T-cell (primary cell): ENCODE measurements around the gene MYPOP. TPM values are rescaled to one million over a fixed set of nuclear protein-coding genes. Genes with fewer than 3 reads are reported as not detected.

Experiments used
- ATAC-seq, 4 experiments: fragments of 200-7000 bp in 3 of 4; fragments of 150-1000 bp in 1 of 4; cut with Tn5 transposase; replicated peaks in 1 of 4; 1 replicate in 3 of 4; 2 replicates in 1 of 4; pipeline ENCODE4 v1.10.0; 2021; ENCODE audit warnings: moderate library complexity in 3 of 4, mild to moderate bottlenecking in 2 of 4, moderate number of reproducible peaks in 1 of 4
- CTCF ChIA-PET, 2 donors: fragments of 300-600 bp; sonication (Branson Sonifier 250); formaldehyde crosslinking; loops; one replicate each; lab custom pipeline; 2022; ENCODE audit warnings: antibody characterized with exemption in 2 of 2; lab: Charles Lee
- POLR2A ChIA-PET, 2 donors: fragments of 300-600 bp; sonication (Branson Sonifier 250); formaldehyde crosslinking; loops; one replicate each; lab custom pipeline; 2022; ENCODE audit warnings: antibody characterized with exemption in 2 of 2; lab: Charles Lee
- DNase-seq, 35 experiments: peaks; one replicate each; pipeline versions ENCODE4 v3.0.0 to v3.0.0-alpha.2; 2013 to 2023
- H3K27ac ChIP-seq: one replicate; pipeline ENCODE4 v1.5.1; 2013; ENCODE audit warnings: low read length
- H3K27me3 ChIP-seq, 2 experiments: replicated peaks in 1 of 2; 1 replicate in 1 of 2; 2 replicates in 1 of 2; pipeline versions ENCODE4 v1.6.1 to v1.7.0; 2013; ENCODE audit warnings: low read length in 1 of 2, mixed read lengths in 1 of 2; ENCODE audit not compliant: control insufficient read depth in 2 of 2, insufficient read depth in 2 of 2; ENCODE audit errors: extremely low read depth in 1 of 2
- H3K36me3 ChIP-seq, 2 donors: 1 replicate in 1 of 2; 2 replicates in 1 of 2; pipeline versions ENCODE4 v1.6.1 to v1.7.0; 2013; ENCODE audit warnings: low read length in 1 of 2; ENCODE audit not compliant: control insufficient read depth in 2 of 2, insufficient read depth in 1 of 2; ENCODE audit errors: extremely low read depth in 1 of 2
- H3K4me1 ChIP-seq, 2 experiments: 1 replicate in 1 of 2; 2 replicates in 1 of 2; pipeline versions ENCODE4 v1.6.1 to v1.7.0; 2013; ENCODE audit warnings: low read length in 2 of 2, mixed read lengths in 1 of 2; ENCODE audit not compliant: insufficient read depth in 2 of 2, control insufficient read depth in 1 of 2; ENCODE audit errors: extremely low read depth in 1 of 2
- H3K4me3 ChIP-seq, 2 donors: 1 replicate in 1 of 2; 2 replicates in 1 of 2; pipeline versions ENCODE4 v1.5.1 to v1.7.0; 2013; ENCODE audit warnings: mild to moderate bottlenecking in 2 of 2, low read length in 1 of 2, moderate library complexity in 1 of 2; ENCODE audit not compliant: control insufficient read depth in 1 of 2; ENCODE audit errors: extremely low read depth in 1 of 2
- H3K9me3 ChIP-seq: 2 replicates; pipeline ENCODE4 v1.7.0; 2013
- H3K27ac Mint-ChIP-seq, 2 donors: one replicate each; pipeline ENCODE4 v1.8.0; 2020 to 2021; ENCODE audit warnings: mild to moderate bottlenecking in 2 of 2, mixed read lengths in 2 of 2
- H3K27me3 Mint-ChIP-seq, 2 donors: one replicate each; pipeline ENCODE4 v1.8.0; 2021 to 2022; ENCODE audit warnings: mixed read lengths in 2 of 2
- H3K36me3 Mint-ChIP-seq: one replicate; pipeline ENCODE4 v1.8.0; 2021; ENCODE audit warnings: mixed read lengths
- H3K4me1 Mint-ChIP-seq, 3 donors: one replicate each; pipeline ENCODE4 v1.8.0; 2020 to 2022; ENCODE audit warnings: mixed read lengths in 3 of 3, mild to moderate bottlenecking in 1 of 3
- H3K4me3 Mint-ChIP-seq, 3 donors: one replicate each; pipeline ENCODE4 v1.8.0; 2020 to 2022; ENCODE audit warnings: mild to moderate bottlenecking in 3 of 3, mixed read lengths in 3 of 3, moderate library complexity in 3 of 3
- H3K9me3 Mint-ChIP-seq, 3 donors: one replicate each; pipeline ENCODE4 v1.8.0; 2020 to 2022; ENCODE audit warnings: mixed read lengths in 3 of 3
- WGBS: methylation state at CpG from one replicate; pipeline ENCODE4 v1.1.5; 2013; ENCODE audit warnings: missing lambda C conversion rate; ENCODE audit not compliant: insufficient coverage; 5-methylcytosine and 5-hydroxymethylcytosine counted together
- total RNA-seq, 35 experiments: library from RNA in 6 of 35; stranded (reverse) in 6 of 35; fragments of 120-200 nt in 1 of 35; gene quantifications; one replicate each; pipeline versions ENCODE4 v1.2.1 to v1.2.4 and lab custom pipeline; 2013 to 2026

MYPOP gene
- total RNA-seq, 5 donors from 2014 or later (not counting 1 experiment from before 2014, with no cell fraction given): 7.3 to 17.5 (median 16.9) TPM

GRCh38 chr19:45935267-45935666, 32.9 kb upstream of the MYPOP start:
- WGBS: 75% methylated on average over 17 of the region's 19 CpGs
- POLR2A ChIA-PET: no interaction called here
- Histone ChIP-seq H3K4me1 (no peaks in the 10 kb centered on the region), H3K27ac (no peak overlapping the region), H3K4me3 (no peak overlapping the region), H3K27me3 (peaks cover 5 to 68% of the 10 kb centered on the region in 2 experiments), H3K36me3 (no peaks in the 10 kb centered on the region), H3K9me3 (no peaks in the 10 kb centered on the region)
- DNase-seq (no peak), ATAC-seq (no peak)
- CTCF ChIA-PET: no interaction called here
- Mint-ChIP-seq H3K9me3 (no peaks in the 10 kb centered on the region), H3K4me3 (no peak overlapping the region), H3K27me3 (peaks cover 39 to 63% of the 10 kb centered on the region in 2 donors), H3K36me3 (no peaks in the 10 kb centered on the region), H3K4me1 (peaks cover 0 to 2% (median 0%) of the 10 kb centered on the region in 3 donors), H3K27ac (no peak overlapping the region)

GRCh38 chr19:45934551-45935230, 32.3 kb upstream of the MYPOP start:
- no peak overlapping the region for H3K4me3 Mint-ChIP-seq
- no peak for DNase-seq
- H3K27me3 ChIP-seq: peaks cover 5 to 65% of the 10 kb centered on the region in 2 experiments
- no peak overlapping the region for H3K4me3 ChIP-seq
- H3K27me3 Mint-ChIP-seq: peaks cover 39 to 60% of the 10 kb centered on the region in 2 donors
- H3K36me3 Mint-ChIP-seq: no peaks in the 10 kb centered on the region
- H3K27ac Mint-ChIP-seq: no peak overlapping the region
- H3K36me3 ChIP-seq: no peaks in the 10 kb centered on the region
- no peaks in the 10 kb centered on the region for H3K4me1 ChIP-seq
- no peaks in the 10 kb centered on the region for H3K9me3 Mint-ChIP-seq
- ChIA-PET POLR2A (interaction anchor here in 1 of 2 donors (0.6 kb wide), 1 partner anchor 13 kb away, joined by 3 read pairs; no protein-coding TSS in a partner anchor), CTCF (interaction anchor here in 1 of 2 donors (0.6 kb wide), 1 partner anchor 56 kb away, joined by 5 read pairs; no protein-coding TSS in a partner anchor)
- no peaks in the 10 kb centered on the region for H3K9me3 ChIP-seq
- 33% methylated on average over 3 of the region's 19 CpGs for WGBS
- ATAC-seq: no peak
- H3K27ac ChIP-seq: no peak overlapping the region
- peaks cover 0 to 2% (median 0%) of the 10 kb centered on the region in 3 donors for H3K4me1 Mint-ChIP-seq

- Histone ChIP-seq H3K9me3 (no peaks in the 10 kb centered on the region), H3K4me3 (no peak overlapping the region), H3K27me3 (peaks cover 2 to 58% of the 10 kb centered on the region in 2 experiments), H3K36me3 (no peaks in the 10 kb centered on the region), H3K4me1 (no peaks in the 10 kb centered on the region), H3K27ac (no peak overlapping the region)
- WGBS: 59% methylated on average over 6 of the region's 9 CpGs
- no peaks in the 10 kb centered on the region for H3K36me3 Mint-ChIP-seq
- POLR2A ChIA-PET: no interaction called here
- no peak overlapping the region for H3K27ac Mint-ChIP-seq
- peaks cover 31 to 52% of the 10 kb centered on the region in 2 donors for H3K27me3 Mint-ChIP-seq
- no peaks in the 10 kb centered on the region for H3K4me1 Mint-ChIP-seq
- H3K9me3 Mint-ChIP-seq: no peaks in the 10 kb centered on the region
- ATAC-seq (no peak), DNase-seq (no peak)
- CTCF ChIA-PET: interaction anchor here in 1 of 2 donors (0.6 kb wide), 1 partner anchor 55 kb away, joined by 5 read pairs; no protein-coding TSS in a partner anchor
- H3K4me3 Mint-ChIP-seq: no peak overlapping the region
These were observed 31.3 kb upstream of the MYPOP start for GRCh38 chr19:45933759-45934158.

GRCh38 chr19:45931055-45931454, 28.6 kb upstream of the MYPOP start:
- ChIA-PET POLR2A (no interaction called here), CTCF (no interaction called here)
- no peak overlapping the region for H3K4me3 Mint-ChIP-seq
- ATAC-seq: no peak
- DNase-seq: no peak
- H3K9me3 Mint-ChIP-seq: no peaks in the 10 kb centered on the region
- peaks cover 7 to 10% (median 10%) of the 10 kb centered on the region in 3 donors for H3K4me1 Mint-ChIP-seq
- Histone ChIP-seq H3K27me3 (peaks cover 0 to 43% of the 10 kb centered on the region in 2 experiments), H3K36me3 (no peaks in the 10 kb centered on the region), H3K27ac (no peak overlapping the region), H3K9me3 (no peaks in the 10 kb centered on the region), H3K4me3 (no peak overlapping the region), H3K4me1 (peaks cover 0 to 9% of the 10 kb centered on the region in 2 experiments)
- WGBS: no CpG with 5 or more reads among the region's 3 CpGs
- peaks cover 18 to 34% of the 10 kb centered on the region in 2 donors for H3K27me3 Mint-ChIP-seq
- H3K27ac Mint-ChIP-seq: no peak overlapping the region
- H3K36me3 Mint-ChIP-seq: no peaks in the 10 kb centered on the region

- Mint-ChIP-seq H3K4me1 (peaks cover 7 to 10% (median 10%) of the 10 kb centered on the region in 3 donors), H3K36me3 (no peaks in the 10 kb centered on the region), H3K4me3 (no peak overlapping the region), H3K27ac (no peak overlapping the region), H3K9me3 (no peaks in the 10 kb centered on the region), H3K27me3 (peaks cover 5 to 20% of the 10 kb centered on the region in 2 donors)
- Histone ChIP-seq H3K4me3 (no peak overlapping the region), H3K36me3 (no peaks in the 10 kb centered on the region), H3K9me3 (no peaks in the 10 kb centered on the region), H3K4me1 (peaks cover 0 to 9% of the 10 kb centered on the region in 2 experiments), H3K27me3 (peaks cover 0 to 31% of the 10 kb centered on the region in 2 experiments), H3K27ac (no peak overlapping the region)
- DNase-seq: no peak
- ChIA-PET POLR2A (no interaction called here), CTCF (no interaction called here)
- 100% methylated on average over 1 of the region's 2 CpGs for WGBS
- ATAC-seq: no peak
These were observed 26.8 kb upstream of the MYPOP start for GRCh38 chr19:45929247-45929646.

GRCh38 chr19:45927565-45928261, 25.3 kb upstream of the MYPOP start:
- DNase-seq: peak; percentile 64 to 96 (median 84)
- 7% methylated on average over 24 of the region's 33 CpGs for WGBS
- H3K9me3 Mint-ChIP-seq: no peaks in the 10 kb centered on the region
- ChIA-PET POLR2A (interaction anchor here in 1 of 2 donors (0.6 kb wide), 1 partner anchor 157 kb away, joined by 4 read pairs; no protein-coding TSS in a partner anchor), CTCF (no interaction called here)
- Histone ChIP-seq H3K36me3 (no peaks in the 10 kb centered on the region), H3K9me3 (no peaks in the 10 kb centered on the region), H3K27ac (no peak overlapping the region), H3K27me3 (peaks cover 0 to 17% of the 10 kb centered on the region in 2 experiments), H3K4me1 (peaks cover 0 to 9% of the 10 kb centered on the region in 2 experiments), H3K4me3 (no peak overlapping the region)
- peaks cover 7 to 10% (median 10%) of the 10 kb centered on the region in 3 donors for H3K4me1 Mint-ChIP-seq
- H3K27me3 Mint-ChIP-seq: peaks cover 4 to 14% of the 10 kb centered on the region in 2 donors
- H3K36me3 Mint-ChIP-seq: no peaks in the 10 kb centered on the region
- peak overlapping the region in 1 of 3 donors; percentile 35 for H3K4me3 Mint-ChIP-seq
- peak; percentile 94 to 100 (median 99) for ATAC-seq
- no peak overlapping the region for H3K27ac Mint-ChIP-seq
